NCI-H748 treated with DMSO at 0.1 percent for 48 hours (cell line): Measurements from ENCODE around the gene CFAP61.
"Not testable (repeated sequence)": the region's sequence is repeated elsewhere in the genome, so short reads cannot be mapped to it uniquely, and the experiment has no call there.

Experiments used
- DNase-seq: peaks from one replicate; lab custom pipeline; 2025; lab: John Stamatoyannopoulos, UW

The CFAP61 gene

GRCh38 chr20:20322912-20323311 is 270.6 kb downstream of the CFAP61 start:
- no peak for DNase-seq

DNA sequence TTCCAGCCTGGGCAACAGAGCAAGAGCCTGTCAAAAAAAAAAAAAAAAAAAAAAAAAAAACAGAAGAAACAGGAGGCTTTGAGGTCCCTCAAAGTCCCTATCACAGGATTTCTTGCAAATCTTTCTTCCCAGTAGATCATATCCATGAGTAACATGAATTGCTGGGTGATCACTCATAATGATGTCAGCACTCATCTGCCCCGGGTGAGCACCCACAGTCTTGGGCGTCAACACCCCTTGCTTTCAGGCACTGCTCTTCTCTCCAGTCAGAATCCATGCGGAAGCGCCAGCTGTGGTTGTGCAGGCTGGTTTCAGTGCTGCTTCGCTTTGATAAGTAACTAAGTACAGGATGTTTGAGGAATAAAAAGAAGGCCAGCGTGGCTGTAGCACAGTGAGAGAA is 275.4 kb downstream of the CFAP61 start:
- no peak for DNase-seq

DNA sequence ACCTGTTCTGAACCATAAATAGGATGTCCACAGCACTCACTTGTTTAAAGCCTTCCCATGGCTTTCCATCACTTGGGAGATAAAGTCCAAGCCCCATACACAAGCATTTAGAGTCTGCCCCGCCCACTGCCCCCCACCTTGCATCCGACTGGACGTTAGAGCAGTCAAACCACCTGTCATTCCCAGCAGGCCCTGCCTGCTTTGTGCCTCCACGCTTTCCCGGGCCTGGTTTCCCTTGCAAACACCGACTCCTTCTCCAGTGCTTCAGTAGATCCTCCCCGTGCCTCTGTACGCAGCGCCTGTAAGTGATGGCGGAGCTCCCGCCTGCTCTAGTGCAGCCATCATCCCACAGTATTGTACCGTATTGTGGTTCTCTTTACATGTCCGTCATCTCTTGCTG is 277.2 kb downstream of the CFAP61 start:
- no peak for DNase-seq

GRCh38 chr20:20331156-20331555 is 278.8 kb downstream of the CFAP61 start:
- no peak for DNase-seq

GRCh38 chr20:20331817-20332216 is 279.5 kb downstream of the CFAP61 start:
- peak; percentile 25 for DNase-seq

DNA sequence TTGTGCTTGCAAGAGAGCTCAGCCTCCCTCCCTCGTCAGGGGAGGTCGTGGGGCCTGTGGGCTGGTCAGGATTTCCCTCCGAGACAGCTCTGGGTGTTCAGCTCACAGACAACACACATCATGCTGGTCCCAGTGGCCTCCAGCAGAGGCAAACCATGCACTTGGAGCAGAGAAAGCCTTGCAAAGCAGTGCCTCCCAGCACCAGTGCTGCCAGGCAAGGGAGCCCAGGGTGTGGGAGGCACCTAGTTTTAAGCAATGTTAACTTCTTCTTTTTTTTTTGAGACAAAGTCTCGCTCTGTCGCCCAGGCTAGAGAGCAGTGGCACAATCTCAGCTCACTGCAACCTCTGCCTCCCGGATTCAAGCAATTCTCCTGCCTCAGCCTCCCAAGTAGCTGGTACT is 281.5 kb downstream of the CFAP61 start:
- DNase-seq = no peak

DNA sequence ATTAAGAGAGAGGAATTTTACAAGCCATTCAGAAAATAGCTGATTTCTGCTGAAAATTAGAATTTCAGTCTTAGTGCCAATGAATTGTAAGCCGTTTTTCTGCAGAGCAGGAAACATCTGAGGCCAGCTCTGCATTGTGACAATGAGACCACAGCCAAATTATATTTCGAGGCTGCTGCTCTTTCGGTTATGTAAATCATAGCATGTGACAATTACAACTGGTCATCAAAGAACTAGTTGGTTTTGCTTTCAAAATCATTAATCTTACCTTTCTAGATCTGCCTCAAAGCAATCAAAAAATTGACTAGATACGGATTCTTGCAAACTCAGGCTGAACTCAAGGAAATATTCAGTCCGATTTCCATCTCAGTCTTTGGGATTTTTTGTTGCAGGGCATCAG is 282.2 kb downstream of the CFAP61 start:
- DNase-seq = no peak

GRCh38 chr20:20338133-20338730 is 285.9 kb downstream of the CFAP61 start:
- no peak for DNase-seq

GRCh38 chr20:20340443-20340842 is 288.1 kb downstream of the CFAP61 start:
- DNase-seq = no peak

- no peak for DNase-seq
Measured at GRCh38 chr20:20341371-20341770, 289.0 kb downstream of the CFAP61 start.

- no peak for DNase-seq
Measured at GRCh38 chr20:20342066-20342465, 289.7 kb downstream of the CFAP61 start.

DNA sequence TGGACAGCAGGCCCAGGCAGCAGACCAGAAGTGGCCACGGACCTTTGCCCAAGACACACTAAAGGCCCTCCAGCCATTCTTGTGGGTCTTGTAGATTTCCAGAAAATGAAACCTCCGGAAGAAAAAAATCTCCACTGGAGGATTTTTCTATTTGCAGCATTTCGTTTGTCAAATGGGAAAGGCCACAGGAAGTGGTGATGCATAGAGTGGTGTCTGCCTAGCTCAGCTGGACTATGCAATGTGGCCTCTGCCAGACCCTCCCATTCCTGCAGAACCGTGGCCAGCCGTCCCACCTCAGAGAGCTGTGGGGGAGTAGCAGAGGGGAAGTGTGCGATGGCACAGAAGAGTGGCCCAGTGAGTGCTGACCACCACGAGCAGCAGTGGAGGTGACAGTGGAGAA is 291.6 kb downstream of the CFAP61 start:
- no peak for DNase-seq

- no peak for DNase-seq
Measured at GRCh38 chr20:20344476-20344875, 292.1 kb downstream of the CFAP61 start.

- DNase-seq = no peak
Measured at GRCh38 chr20:20353576-20353975, 301.2 kb downstream of the CFAP61 start.

DNA sequence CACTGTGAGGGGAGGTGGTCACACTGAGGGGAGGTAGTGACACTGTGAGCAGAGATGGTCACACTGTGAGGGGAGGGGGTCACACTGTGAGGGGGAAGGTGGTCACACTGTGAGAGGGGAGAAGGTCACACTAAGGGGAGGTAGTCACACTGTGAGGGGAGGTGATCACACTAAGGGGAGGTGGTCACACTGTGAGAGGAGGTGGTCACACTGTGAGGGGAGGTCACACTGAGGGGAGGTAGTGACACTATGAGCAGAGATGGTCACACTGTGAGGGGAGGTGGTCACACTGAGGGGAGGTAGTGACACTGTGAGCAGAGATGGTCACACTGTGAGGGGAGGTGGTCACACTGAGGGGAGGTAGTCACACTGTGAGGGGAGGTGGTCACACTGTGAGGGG is 303.2 kb downstream of the CFAP61 start:
- DNase-seq = not testable (repeated sequence)

- peak; percentile 73 for DNase-seq
Measured at GRCh38 chr20:20358801-20359200, 306.5 kb downstream of the CFAP61 start.

DNA sequence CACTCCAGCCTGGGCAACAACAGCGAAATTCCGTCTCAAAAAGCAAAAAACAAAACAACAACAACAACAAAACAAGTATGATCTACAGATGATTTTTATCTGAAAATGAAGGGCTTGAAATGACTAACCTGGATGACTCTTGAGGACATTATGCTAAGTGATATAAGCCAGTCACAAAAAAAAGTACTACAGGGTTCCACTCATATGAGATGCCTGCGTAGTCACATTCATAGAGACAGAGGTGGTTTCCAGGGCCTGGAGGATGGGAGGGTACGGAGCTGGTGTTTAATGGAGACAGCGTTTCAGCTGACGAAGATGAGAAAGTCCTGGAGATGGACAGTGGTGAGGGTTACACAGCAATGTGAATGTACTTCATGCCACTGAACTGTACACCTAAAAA is 307.3 kb downstream of the CFAP61 start:
- no peak for DNase-seq

- peak; percentile 96 for DNase-seq
Measured at GRCh38 chr20:20360464-20360863, 308.1 kb downstream of the CFAP61 start.

GRCh38 chr20:20362774-20363433 is 310.6 kb downstream of the CFAP61 start:
- peak; percentile 100 for DNase-seq

DNA sequence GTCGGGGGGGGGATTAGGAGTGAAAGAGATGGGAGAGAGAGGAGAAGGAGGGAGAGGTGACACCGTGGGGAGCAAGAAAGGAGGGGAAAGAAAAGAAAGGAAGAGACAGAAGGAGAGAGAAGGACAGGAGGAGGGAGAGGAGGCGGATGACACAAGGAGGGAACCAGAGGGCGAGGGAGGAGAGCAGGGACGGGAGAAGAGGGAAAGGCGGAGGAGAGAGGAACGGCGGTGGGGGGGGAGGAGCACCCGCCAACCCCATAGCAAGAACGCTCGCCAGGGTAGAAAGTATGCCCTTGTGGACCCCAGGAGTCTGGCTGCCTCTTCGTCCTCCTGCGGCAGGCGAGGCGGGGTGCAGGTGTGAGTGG is 311.1 kb downstream of the CFAP61 start:
- DNase-seq = peak; percentile 75

GRCh38 chr20:20363799-20364592 is 311.7 kb downstream of the CFAP61 start:
- DNase-seq = peak; percentile 97

DNA sequence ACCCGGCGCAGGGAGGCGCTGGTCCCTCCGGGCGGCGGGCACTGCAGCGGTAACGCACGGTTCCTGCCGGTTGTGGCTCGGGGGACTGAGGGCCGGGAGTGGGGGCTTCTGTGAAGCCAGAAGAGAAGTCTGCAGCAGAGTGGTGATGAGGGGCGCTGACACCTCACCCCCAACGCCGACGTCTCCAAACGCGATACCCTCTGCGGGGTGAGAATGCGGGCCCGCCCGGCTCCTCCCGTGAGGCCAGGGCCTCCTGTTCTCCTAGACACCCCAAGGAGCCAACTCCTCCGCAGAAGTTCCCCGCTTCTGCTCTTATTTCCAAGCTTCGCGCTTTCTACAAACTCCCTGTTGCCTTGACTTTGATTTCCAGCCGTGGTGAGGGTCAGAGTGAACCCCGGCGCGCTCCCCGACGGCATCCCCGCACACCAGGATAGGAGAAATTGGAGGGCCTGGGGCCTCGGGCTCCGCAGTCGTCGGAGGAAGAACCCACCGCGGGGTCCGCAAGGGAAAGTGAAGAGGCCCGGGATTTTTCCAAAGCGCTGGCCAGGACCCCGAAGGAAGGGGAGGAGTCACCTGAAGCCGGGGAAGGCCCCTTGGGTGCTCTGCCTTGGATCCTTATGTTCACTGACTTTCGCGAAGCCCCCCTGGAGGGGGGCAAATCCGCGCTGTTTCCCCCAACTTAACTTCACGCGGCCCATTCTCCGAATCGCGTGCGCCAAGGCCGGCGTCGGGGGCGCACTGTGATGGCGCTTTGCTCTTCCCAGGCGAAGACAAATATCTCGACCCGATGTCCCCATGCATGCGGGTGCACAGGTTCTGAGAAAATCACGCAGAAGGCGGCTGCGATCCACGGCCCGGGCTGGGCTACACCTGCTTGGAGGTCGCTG is 312.5 kb downstream of the CFAP61 start:
- DNase-seq = no peak
